ENCODE results near the gene MGAM2. TPM values are rescaled to one million over a fixed set of nuclear protein-coding genes. Genes with fewer than 3 reads are reported as not detected.

MGAM2 gene
- total RNA-seq, 1 donor from 2014 or later: not detected

- DNase-seq: no peak
- no peaks in the 10 kb centered on the region for H3K4me1 ChIP-seq
- no peak overlapping the region for H3K27ac ChIP-seq (replicated peaks)
- H3K27me3 ChIP-seq (ENCODE audit: low read depth): no peaks in the 10 kb centered on the region
- H3K36me3 ChIP-seq: no peaks in the 10 kb centered on the region
- intact Hi-C loops (cut with micrococcal nuclease): no loop called here
- H3K9me3 ChIP-seq (replicated peaks): no peaks in the 10 kb centered on the region
- no peak overlapping the region for H3K4me3 ChIP-seq
- no peak for TF ChIP-seq CTCF (IDR thresholded peaks at IDR 0.05; ENCODE audit: borderline replicate concordance)
Measured at GRCh38 chr7:142120524-142120923, 9.0 kb downstream of the MGAM2 start.

- intact Hi-C loops (cut with micrococcal nuclease): no loop called here
- no peak for DNase-seq
- Histone ChIP-seq H3K27ac (replicated peaks) (no peak overlapping the region), H3K4me1 (no peaks in the 10 kb centered on the region), H3K9me3 (replicated peaks) (no peaks in the 10 kb centered on the region), H3K4me3 (no peak overlapping the region), H3K27me3 (ENCODE audit: low read depth) (no peaks in the 10 kb centered on the region), H3K36me3 (no peaks in the 10 kb centered on the region)
- TF ChIP-seq CTCF (IDR thresholded peaks at IDR 0.05; ENCODE audit: borderline replicate concordance): no peak
Measured at GRCh38 chr7:142123184-142123583, 11.7 kb downstream of the MGAM2 start.

- no peak overlapping the region for H3K4me3 ChIP-seq
- no peaks in the 10 kb centered on the region for H3K27me3 ChIP-seq (ENCODE audit: low read depth)
- DNase-seq: no peak
- H3K9me3 ChIP-seq (replicated peaks): no peaks in the 10 kb centered on the region
- no peak overlapping the region for H3K27ac ChIP-seq (replicated peaks)
- TF ChIP-seq CTCF (IDR thresholded peaks at IDR 0.05; ENCODE audit: borderline replicate concordance): no peak
- intact Hi-C loops (cut with micrococcal nuclease): no loop called here
- no peaks in the 10 kb centered on the region for H3K4me1 ChIP-seq
- H3K36me3 ChIP-seq: no peaks in the 10 kb centered on the region
Measured at GRCh38 chr7:142125256-142125955, 13.9 kb downstream of the MGAM2 start.

GRCh38 chr7:142130267-142130666 is 18.7 kb downstream of the MGAM2 start:
- no peaks in the 10 kb centered on the region for H3K4me1 ChIP-seq
- intact Hi-C loops (cut with micrococcal nuclease): no loop called here
- no peaks in the 10 kb centered on the region for H3K9me3 ChIP-seq (replicated peaks)
- H3K4me3 ChIP-seq: no peak overlapping the region
- H3K27ac ChIP-seq (replicated peaks): no peak overlapping the region
- DNase-seq: no peak
- H3K27me3 ChIP-seq (ENCODE audit: low read depth): no peaks in the 10 kb centered on the region
- H3K36me3 ChIP-seq: no peaks in the 10 kb centered on the region
- no peak for TF ChIP-seq CTCF (IDR thresholded peaks at IDR 0.05; ENCODE audit: borderline replicate concordance)

GRCh38 chr7:142131439-142132185 is 20.1 kb downstream of the MGAM2 start:
- TF ChIP-seq CTCF (IDR thresholded peaks at IDR 0.05; ENCODE audit: borderline replicate concordance): no peak
- Histone ChIP-seq H3K9me3 (replicated peaks) (no peaks in the 10 kb centered on the region), H3K27me3 (ENCODE audit: low read depth) (no peaks in the 10 kb centered on the region), H3K4me1 (no peaks in the 10 kb centered on the region), H3K4me3 (no peak overlapping the region), H3K36me3 (no peaks in the 10 kb centered on the region), H3K27ac (replicated peaks) (no peak overlapping the region)
- DNase-seq: no peak
- intact Hi-C loops (cut with micrococcal nuclease): no loop called here

Measured in left ventricle myocardium inferior (tissue), 1 donor.